CD4-positive, alpha-beta T cell (primary cell): Measurements from ENCODE around the gene PDE4C. TPM values are rescaled to one million over a fixed set of nuclear protein-coding genes. Genes with fewer than 3 reads are reported as not detected.
A peak's percentile ranks its signal among the peaks of the same experiment; 100 is the strongest.

Experiments
- ATAC-seq: fragments of 200-7000 bp; cut with Tn5 transposase; one replicate; pipeline ENCODE4 v1.10.0; 2022; ENCODE audit warnings: mild to moderate bottlenecking; ENCODE audit not compliant: poor library complexity
- CTCF ChIA-PET: fragments of 350-600 bp; sonication (Branson Sonifier 250); formaldehyde crosslinking; loops from one replicate; lab custom pipeline; 2021; ENCODE audit warnings: antibody characterized with exemption, inconsistent platforms; lab: Charles Lee
- POLR2A ChIA-PET: fragments of 350-600 bp; sonication (Branson Sonifier 250); formaldehyde crosslinking; loops from one replicate; lab custom pipeline; 2021; ENCODE audit warnings: antibody characterized with exemption, inconsistent platforms; lab: Charles Lee
- DNase-seq, 14 experiments: peaks; one replicate each; pipeline ENCODE4 v3.0.0-alpha.2; 2013 to 2020; ENCODE audit warnings: mixed read lengths in 2 of 14
- H3K27ac ChIP-seq, 2 donors: one replicate each; pipeline versions ENCODE4 v1.5.1 to v1.7.0; 2013; ENCODE audit warnings: low read length in 2 of 2, low read depth in 1 of 2, mild to moderate bottlenecking in 1 of 2
- H3K27me3 ChIP-seq, 2 experiments: 1 replicate in 1 of 2; 2 replicates in 1 of 2; pipeline versions ENCODE4 v1.6.1 to v1.7.0; 2013; ENCODE audit warnings: low read length in 2 of 2, control low read depth in 1 of 2, mild to moderate bottlenecking in 1 of 2, moderate library complexity in 1 of 2; ENCODE audit not compliant: insufficient read depth in 2 of 2, control insufficient read depth in 1 of 2
- H3K36me3 ChIP-seq: one replicate; pipeline ENCODE4 v1.6.1; 2013; ENCODE audit warnings: low read length, control low read depth; ENCODE audit not compliant: insufficient read depth
- H3K4me1 ChIP-seq: one replicate; pipeline ENCODE4 v1.6.1; 2013; ENCODE audit warnings: low read length, control low read depth; ENCODE audit not compliant: insufficient read depth
- H3K4me3 ChIP-seq: one replicate; pipeline ENCODE4 v1.5.1; 2013; ENCODE audit warnings: mild to moderate bottlenecking, low read length, moderate library complexity
- H3K9me3 ChIP-seq, 2 experiments: 1 replicate in 1 of 2; 2 replicates in 1 of 2; pipeline versions ENCODE4 v1.6.1 to v1.7.0; 2013; ENCODE audit warnings: low read length in 2 of 2, mild to moderate bottlenecking in 2 of 2, control low read depth in 1 of 2, moderate library complexity in 1 of 2; ENCODE audit not compliant: control insufficient read depth in 1 of 2, insufficient read depth in 1 of 2
- H3K27ac Mint-ChIP-seq: one replicate; pipeline ENCODE4 v1.8.0; 2020; ENCODE audit warnings: mixed read lengths
- H3K27me3 Mint-ChIP-seq: one replicate; pipeline ENCODE4 v1.8.0; 2021; ENCODE audit warnings: mixed read lengths
- H3K36me3 Mint-ChIP-seq: one replicate; pipeline ENCODE4 v1.8.0; 2021; ENCODE audit warnings: low read depth, mixed read lengths
- H3K4me1 Mint-ChIP-seq: one replicate; pipeline ENCODE4 v1.8.0; 2021; ENCODE audit warnings: low read depth, mixed read lengths
- H3K4me3 Mint-ChIP-seq: one replicate; pipeline ENCODE4 v1.8.0; 2020; ENCODE audit warnings: mild to moderate bottlenecking, mixed read lengths
- H3K9me3 Mint-ChIP-seq: one replicate; pipeline ENCODE4 v1.8.0; 2020; ENCODE audit warnings: mixed read lengths
- intact Hi-C, 2 experiments: fragments of 100-400 bp; cut with DNase I in 1 of 2; cut with micrococcal nuclease in 1 of 2; formaldehyde crosslinking; loops; one replicate each; pipeline versions ENCODE4 v1.15.1 to v1.9.0; 2023 to 2025; cut with DNase I, micrococcal nuclease
- total RNA-seq, 174 experiments: library from RNA in 2 of 174; stranded (reverse) in 2 of 174; gene quantifications; one replicate each; pipeline ENCODE4 v1.2.3 and lab custom pipeline; 2021 to 2026
- TF ChIP-seq, protein P1 (sequence below): fragments of 200-600 bp; IDR thresholded peaks from one replicate; pipeline ENCODE4 v1.8.0; 2022; ENCODE audit warnings: antibody characterized with exemption, mild to moderate bottlenecking

PDE4C gene
- total RNA-seq, 2 experiments from 2014 or later: not detected

DNA sequence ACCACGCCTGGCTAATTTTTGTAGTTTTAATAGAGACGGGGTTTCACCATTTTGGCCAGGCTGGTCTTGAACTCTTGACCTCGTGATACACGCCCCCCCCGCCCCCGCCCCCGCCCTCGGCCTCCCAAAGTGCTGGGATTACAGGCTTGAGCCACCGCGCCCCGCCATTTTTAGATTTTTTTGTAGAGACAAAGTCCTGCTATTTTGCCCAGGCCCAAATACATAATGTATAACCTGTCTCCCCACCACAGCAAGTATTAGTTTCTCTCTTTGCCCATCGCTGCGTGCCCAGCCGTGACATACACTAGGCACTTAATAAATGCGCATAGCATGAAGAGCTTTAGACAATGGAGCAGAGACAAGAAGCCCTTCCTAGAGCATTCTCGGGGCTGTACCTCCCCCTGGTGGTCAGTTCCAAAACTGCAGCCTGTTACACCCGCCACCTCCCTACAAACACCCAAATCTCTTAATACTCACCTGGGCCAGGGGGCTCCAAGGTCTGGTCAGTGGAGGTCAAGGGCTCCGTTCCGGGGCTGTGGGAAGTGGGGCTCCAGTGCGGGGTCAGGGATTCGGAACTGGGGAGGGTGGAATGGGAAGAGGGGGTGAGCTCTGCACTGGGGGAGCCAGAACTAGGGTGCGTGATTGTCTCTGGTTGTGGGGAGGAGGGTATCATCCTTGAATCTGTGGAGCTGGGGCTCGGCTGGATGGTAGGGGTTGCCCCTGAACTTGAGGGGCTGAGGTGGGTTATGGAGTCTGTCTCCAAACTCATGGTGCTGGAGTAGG is 25.5 kb upstream of the PDE4C start:
- Histone ChIP-seq H3K9me3 (peaks cover 0 to 7% of the 10 kb centered on the region in 2 experiments), H3K4me1 (peaks cover 8% of the 10 kb centered on the region), H3K36me3 (no peaks in the 10 kb centered on the region), H3K27me3 (peaks cover 8 to 12% of the 10 kb centered on the region in 2 experiments), H3K4me3 (no peak overlapping the region), H3K27ac (no peak overlapping the region)
- POLR2A ChIA-PET: interaction anchor here (1.0 to 1.6 kb wide), 2 partner anchors 28 to 59 kb away, joined by 3 to 7 read pairs; partner anchors contain the start of gene MPV17L2
- Mint-ChIP-seq H3K36me3 (no peaks in the 10 kb centered on the region), H3K27ac (no peak overlapping the region), H3K9me3 (no peaks in the 10 kb centered on the region), H3K4me1 (no peaks in the 10 kb centered on the region), H3K4me3 (no peak overlapping the region), H3K27me3 (peaks cover 31% of the 10 kb centered on the region)
- DNase-seq (peak; percentile 65 to 90 (median 81)), ATAC-seq (peak; percentile 91)
- CTCF ChIA-PET: interaction anchor here (0.5 to 5.8 kb wide), 20 partner anchors 11 to 314 kb away, joined by 3 to 51 read pairs (median 4); partner anchors contain the start of genes LSM4, MPV17L2, PIK3R2 and RAB3A
- intact Hi-C loops: loop anchor here (1.0 to 5.0 kb wide), 10 partner anchors 43 to 314 kb away; partner anchors contain the start of gene RAB3A (in 1 of the 2)
- TF ChIP-seq, protein P1, sequence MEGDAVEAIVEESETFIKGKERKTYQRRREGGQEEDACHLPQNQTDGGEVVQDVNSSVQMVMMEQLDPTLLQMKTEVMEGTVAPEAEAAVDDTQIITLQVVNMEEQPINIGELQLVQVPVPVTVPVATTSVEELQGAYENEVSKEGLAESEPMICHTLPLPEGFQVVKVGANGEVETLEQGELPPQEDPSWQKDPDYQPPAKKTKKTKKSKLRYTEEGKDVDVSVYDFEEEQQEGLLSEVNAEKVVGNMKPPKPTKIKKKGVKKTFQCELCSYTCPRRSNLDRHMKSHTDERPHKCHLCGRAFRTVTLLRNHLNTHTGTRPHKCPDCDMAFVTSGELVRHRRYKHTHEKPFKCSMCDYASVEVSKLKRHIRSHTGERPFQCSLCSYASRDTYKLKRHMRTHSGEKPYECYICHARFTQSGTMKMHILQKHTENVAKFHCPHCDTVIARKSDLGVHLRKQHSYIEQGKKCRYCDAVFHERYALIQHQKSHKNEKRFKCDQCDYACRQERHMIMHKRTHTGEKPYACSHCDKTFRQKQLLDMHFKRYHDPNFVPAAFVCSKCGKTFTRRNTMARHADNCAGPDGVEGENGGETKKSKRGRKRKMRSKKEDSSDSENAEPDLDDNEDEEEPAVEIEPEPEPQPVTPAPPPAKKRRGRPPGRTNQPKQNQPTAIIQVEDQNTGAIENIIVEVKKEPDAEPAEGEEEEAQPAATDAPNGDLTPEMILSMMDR: peak; percentile 80

GRCh38 chr19:18249834-18250233 is 23.6 kb upstream of the PDE4C start:
- CTCF ChIA-PET: interaction anchor here (0.8 to 5.8 kb wide), 3 partner anchors 41 to 79 kb away, joined by 3 to 51 read pairs (median 6); partner anchors contain the start of gene MPV17L2
- no peak overlapping the region for H3K4me3 ChIP-seq

GRCh38 chr19:18245297-18245696 is 19.1 kb upstream of the PDE4C start:
- peaks cover 5% of the 10 kb centered on the region for H3K27me3 Mint-ChIP-seq
- ChIA-PET POLR2A (no interaction called here), CTCF (interaction anchor here (0.7 kb wide), 1 partner anchor 126 kb away, joined by 3 read pairs; no protein-coding TSS in a partner anchor)
- H3K4me1 Mint-ChIP-seq: no peaks in the 10 kb centered on the region
- H3K4me1 ChIP-seq: no peaks in the 10 kb centered on the region
- no peaks in the 10 kb centered on the region for H3K9me3 Mint-ChIP-seq
- H3K27ac Mint-ChIP-seq: no peak overlapping the region
- no peaks in the 10 kb centered on the region for H3K9me3 ChIP-seq
- H3K27ac ChIP-seq: no peak overlapping the region
- H3K36me3 Mint-ChIP-seq: no peaks in the 10 kb centered on the region
- no peak overlapping the region for H3K4me3 Mint-ChIP-seq
- no peak overlapping the region for H3K4me3 ChIP-seq
- DNase-seq: no peak
- H3K36me3 ChIP-seq: no peaks in the 10 kb centered on the region
- intact Hi-C loops: no loop called here
- TF ChIP-seq, protein P1: no peak
- no peak for ATAC-seq
- H3K27me3 ChIP-seq: no peaks in the 10 kb centered on the region

More at GRCh38 chr19:18249834-18250233, 23.6 kb upstream of the PDE4C start:
- peaks cover 4 to 12% of the 10 kb centered on the region in 2 experiments for H3K27me3 ChIP-seq
- no peak overlapping the region for H3K27ac ChIP-seq
- TF ChIP-seq, protein P1: no peak
- Mint-ChIP-seq H3K4me1 (no peaks in the 10 kb centered on the region), H3K36me3 (no peaks in the 10 kb centered on the region), H3K4me3 (no peak overlapping the region), H3K9me3 (no peaks in the 10 kb centered on the region), H3K27me3 (peaks cover 27% of the 10 kb centered on the region), H3K27ac (no peak overlapping the region)
- intact Hi-C loops: loop anchor here (2.0 to 5.0 kb wide), 3 partner anchors 162 to 313 kb away; no protein-coding TSS in a partner anchor
- POLR2A ChIA-PET: interaction anchor here (1.2 kb wide), 1 partner anchor 57 kb away, joined by 3 read pairs; the partner anchor contains the start of gene MPV17L2
- peaks cover 2% of the 10 kb centered on the region for H3K4me1 ChIP-seq
- DNase-seq: no peak
- no peaks in the 10 kb centered on the region for H3K9me3 ChIP-seq
- H3K36me3 ChIP-seq: no peaks in the 10 kb centered on the region
- ATAC-seq: no peak
